Measurements from ENCODE around the gene MCC.

MCC gene

DNA sequence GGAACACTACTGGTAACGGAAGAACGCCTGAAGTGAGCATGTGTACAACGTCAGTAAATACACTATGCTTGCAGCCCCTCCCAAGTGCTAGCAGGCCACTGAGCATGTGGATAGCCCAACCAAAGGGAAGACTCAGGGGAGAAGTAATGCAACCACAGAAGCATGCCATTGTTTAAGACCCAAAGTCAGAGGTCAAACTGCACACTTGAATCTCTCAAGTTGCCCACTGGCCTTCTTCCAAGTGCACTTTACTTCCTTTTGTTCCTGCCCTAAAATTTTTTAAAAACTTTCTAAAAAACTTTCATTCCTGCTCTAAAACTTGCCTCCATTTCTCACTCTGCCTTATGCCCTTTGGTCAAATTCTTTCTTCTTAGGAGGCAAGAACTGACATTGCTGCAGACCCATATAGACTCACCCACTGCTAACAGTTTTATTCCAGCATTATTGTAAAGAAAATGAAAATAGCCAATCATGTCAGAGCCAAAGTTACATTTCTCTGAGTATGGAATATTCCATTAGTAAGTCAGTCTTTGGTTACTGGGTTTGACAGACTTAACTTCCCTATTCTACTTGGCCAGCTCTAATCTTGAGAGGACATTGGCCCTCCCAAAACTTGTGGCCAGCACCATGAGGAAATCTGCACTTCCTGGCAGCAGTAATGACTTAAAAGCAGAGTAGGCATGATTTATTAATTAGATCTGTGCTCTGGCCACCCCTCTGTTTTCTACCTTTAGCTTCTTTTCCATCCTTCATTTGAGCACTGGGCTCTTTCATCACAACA lies 130.4 kb downstream of the MCC start:
- no peaks in the 10 kb centered on the region for H3K4me1 Mint-ChIP-seq
- peaks cover 0 to 1% of the 10 kb centered on the region in 2 donors for H3K9me3 Mint-ChIP-seq
- no peak overlapping the region for H3K27ac Mint-ChIP-seq
- no peak for DNase-seq
- H3K27me3 Mint-ChIP-seq: peaks cover 0 to 13% of the 10 kb centered on the region in 2 donors
- no peak overlapping the region for H3K4me3 Mint-ChIP-seq
- no peaks in the 10 kb centered on the region for H3K36me3 Mint-ChIP-seq
- no peak for ATAC-seq (replicated peaks)

- Mint-ChIP-seq H3K4me3 (no peak overlapping the region), H3K36me3 (no peaks in the 10 kb centered on the region), H3K9me3 (no peaks in the 10 kb centered on the region), H3K4me1 (no peaks in the 10 kb centered on the region), H3K27ac (no peak overlapping the region), H3K27me3 (peaks cover 0 to 19% of the 10 kb centered on the region in 2 donors)
- DNase-seq (no peak), ATAC-seq (replicated peaks) (no peak)
Measured at GRCh38 chr5:113356487-113356886, 131.8 kb downstream of the MCC start.

DNA sequence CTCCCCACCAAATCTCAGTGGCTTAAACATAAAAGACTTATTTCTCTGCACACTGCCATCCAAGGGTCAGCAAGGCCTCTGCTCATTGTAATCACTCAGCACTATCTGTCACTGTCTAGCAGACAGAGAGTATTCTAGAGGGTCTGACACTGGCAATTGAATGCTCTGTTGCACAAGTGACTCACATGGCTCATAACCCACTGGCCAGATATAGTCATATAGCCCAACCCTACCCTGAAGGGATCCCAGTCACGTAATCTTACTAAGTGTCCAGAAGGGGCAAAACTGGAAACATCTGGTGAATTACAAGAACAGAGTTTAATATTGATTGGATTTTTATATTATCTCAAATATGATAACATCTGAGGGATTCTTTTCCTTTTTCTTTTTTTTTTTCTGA lies 134.2 kb downstream of the MCC start:
- H3K27ac Mint-ChIP-seq: no peak overlapping the region
- ATAC-seq (replicated peaks): peak in 1 of 2 donors; percentile 20
- no peaks in the 10 kb centered on the region for H3K36me3 Mint-ChIP-seq
- H3K4me3 Mint-ChIP-seq: no peak overlapping the region
- H3K4me1 Mint-ChIP-seq: no peaks in the 10 kb centered on the region
- peaks cover 0 to under 1% of the 10 kb centered on the region in 2 donors for H3K9me3 Mint-ChIP-seq
- H3K27me3 Mint-ChIP-seq: peaks cover 4 to 26% of the 10 kb centered on the region in 2 donors
- no peak for DNase-seq

DNA sequence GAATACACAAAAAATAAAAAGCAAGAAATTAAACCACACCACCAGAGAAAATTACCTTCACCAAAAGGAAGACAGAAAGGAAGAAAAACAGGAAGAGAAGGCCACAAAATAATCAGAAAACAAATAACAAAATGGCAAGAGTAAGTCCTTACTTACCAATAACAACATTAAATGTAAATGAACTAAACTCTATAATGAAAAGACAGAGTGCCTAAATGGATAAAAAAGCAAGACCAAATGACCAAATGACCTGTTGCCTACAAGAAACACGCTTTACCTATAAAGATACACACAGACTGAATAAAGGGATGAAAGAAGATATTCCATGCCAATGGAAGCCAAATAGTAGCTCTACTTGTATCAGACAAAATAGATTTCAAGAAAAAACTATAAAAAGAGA lies 140.7 kb downstream of the MCC start:
- Mint-ChIP-seq H3K4me3 (no peak overlapping the region), H3K36me3 (no peaks in the 10 kb centered on the region), H3K4me1 (no peaks in the 10 kb centered on the region), H3K27me3 (peaks cover 42 to 74% of the 10 kb centered on the region in 2 donors), H3K27ac (no peak overlapping the region), H3K9me3 (peaks cover 6 to 8% of the 10 kb centered on the region in 2 donors)
- ATAC-seq (replicated peaks) (no peak), DNase-seq (no peak)

DNA sequence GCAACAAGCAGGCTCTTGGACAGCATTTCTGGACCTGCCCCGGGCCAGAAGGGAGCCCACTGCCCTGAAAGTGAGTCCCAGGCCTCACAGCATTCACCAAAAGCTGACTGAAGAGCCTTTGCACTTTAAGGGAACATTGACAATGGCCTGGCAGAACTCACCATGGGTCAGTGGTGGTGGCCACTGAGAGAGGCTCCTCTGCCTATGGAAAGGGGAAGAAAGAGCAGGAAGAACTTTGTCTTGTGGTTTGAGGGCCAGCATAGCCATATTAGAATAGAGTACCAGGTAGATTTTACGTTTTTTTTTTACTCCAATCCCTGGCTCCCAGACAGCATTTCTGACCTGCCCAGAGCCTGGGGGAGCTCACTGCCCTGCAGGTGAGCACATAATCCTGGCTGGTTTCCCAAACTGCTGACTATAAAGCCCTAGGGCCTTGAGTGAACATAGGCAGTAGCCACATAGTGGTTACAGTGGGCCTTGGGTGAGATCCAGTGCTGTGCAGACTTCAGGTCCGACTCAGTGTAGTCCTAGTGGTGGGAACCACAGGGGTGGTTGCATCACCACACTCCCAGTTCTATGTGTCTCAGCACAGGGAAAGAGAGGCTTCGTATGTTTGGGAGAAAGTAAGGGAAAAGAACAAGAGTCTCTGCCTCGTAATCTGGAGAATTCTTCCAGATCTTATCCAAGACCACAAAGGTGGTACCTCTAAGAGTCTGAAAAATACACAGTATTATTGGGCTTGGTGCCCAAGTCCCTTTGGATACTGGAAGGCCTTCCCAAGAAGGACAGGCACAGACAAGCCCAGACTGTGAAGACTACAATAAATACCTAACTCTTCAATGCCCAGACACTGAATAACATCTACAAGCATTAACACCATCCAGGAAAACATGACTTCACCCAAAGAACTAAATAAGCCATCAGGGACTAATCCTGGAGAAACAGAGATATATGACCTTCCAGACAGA lies 143.0 kb downstream of the MCC start:
- DNase-seq (no peak), ATAC-seq (replicated peaks) (no peak)
- Mint-ChIP-seq H3K4me3 (no peak overlapping the region), H3K9me3 (peaks cover 6 to 8% of the 10 kb centered on the region in 2 donors), H3K27ac (no peak overlapping the region), H3K27me3 (peaks cover 42 to 76% of the 10 kb centered on the region in 2 donors), H3K4me1 (no peaks in the 10 kb centered on the region), H3K36me3 (no peaks in the 10 kb centered on the region)

DNA sequence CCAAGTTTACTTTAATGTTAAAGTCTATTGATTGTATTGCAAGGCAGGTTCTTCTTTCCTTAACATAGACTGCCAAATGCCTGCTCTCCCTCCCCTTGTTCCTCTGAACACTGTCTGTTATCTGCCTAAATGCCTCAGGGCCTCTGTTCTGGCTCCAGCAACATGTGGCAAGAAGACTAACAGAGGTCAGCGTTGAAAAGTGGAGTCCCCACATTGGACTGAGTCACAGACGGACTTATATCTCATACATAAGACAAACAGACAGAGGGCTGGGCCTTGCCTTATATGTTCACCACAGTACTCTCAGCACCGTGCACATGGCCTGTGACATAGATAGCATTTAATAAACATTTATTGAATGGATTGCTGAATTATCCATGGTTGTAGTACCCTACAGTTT lies 144.9 kb downstream of the MCC start:
- Mint-ChIP-seq H3K4me3 (no peak overlapping the region), H3K9me3 (peaks cover 5 to 6% of the 10 kb centered on the region in 2 donors), H3K27ac (no peak overlapping the region), H3K4me1 (no peaks in the 10 kb centered on the region), H3K36me3 (no peaks in the 10 kb centered on the region), H3K27me3 (peaks cover 41 to 68% of the 10 kb centered on the region in 2 donors)
- DNase-seq (no peak), ATAC-seq (replicated peaks) (no peak)

GRCh38 chr5:113340537-113340936 lies 147.7 kb downstream of the MCC start:
- Mint-ChIP-seq H3K27ac (no peak overlapping the region), H3K4me3 (no peak overlapping the region), H3K36me3 (no peaks in the 10 kb centered on the region), H3K4me1 (no peaks in the 10 kb centered on the region), H3K27me3 (peaks cover 37 to 60% of the 10 kb centered on the region in 2 donors), H3K9me3 (peaks cover 0 to 2% of the 10 kb centered on the region in 2 donors)
- no peak for ATAC-seq (replicated peaks)
- no peak for DNase-seq

- peaks cover 23 to 41% of the 10 kb centered on the region in 2 donors for H3K27me3 Mint-ChIP-seq
- H3K9me3 Mint-ChIP-seq: no peaks in the 10 kb centered on the region
Measured at GRCh38 chr5:113338628-113339027, 149.6 kb downstream of the MCC start.

DNA sequence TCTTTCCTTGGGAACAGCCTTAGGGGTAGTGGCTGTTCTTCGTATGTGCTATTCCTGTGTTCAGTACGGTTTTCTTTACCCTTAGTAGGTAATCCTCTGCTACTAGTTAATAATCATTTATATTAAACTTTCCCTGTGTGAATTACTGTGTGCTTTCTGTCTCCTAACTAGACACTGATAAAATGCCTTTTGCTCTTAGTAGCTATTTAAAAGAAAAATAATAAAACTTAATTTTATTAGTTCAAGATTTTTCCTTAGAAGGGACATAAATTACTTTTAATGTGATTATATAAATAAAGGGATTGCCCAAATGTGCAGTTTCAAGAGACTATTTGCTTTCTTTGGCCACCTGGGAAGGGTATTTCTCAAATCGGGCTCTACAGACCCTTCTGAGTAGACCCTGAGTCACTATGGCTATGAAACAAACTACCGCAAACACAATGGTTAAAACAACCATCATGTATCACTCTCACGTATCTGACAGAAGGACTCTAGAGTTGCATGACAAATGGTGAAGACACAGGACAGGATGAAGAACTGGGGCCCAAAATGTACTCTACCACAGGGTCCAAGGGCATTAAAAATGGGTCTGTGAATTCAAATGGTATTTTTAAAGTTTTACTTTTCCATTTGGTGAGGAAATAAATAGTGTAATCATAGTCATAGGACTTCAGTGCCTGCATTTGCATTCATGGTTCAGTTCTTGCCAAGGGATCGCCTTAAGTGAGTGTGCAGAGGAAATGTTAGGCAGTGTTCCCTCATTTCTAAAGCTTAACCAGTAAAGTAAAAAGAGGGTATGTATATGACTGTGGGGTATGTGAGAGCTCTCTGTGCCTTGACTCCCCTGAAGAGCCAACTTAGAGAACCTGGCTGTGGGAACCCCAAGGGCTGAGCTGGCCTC lies 150.5 kb downstream of the MCC start:
- H3K27me3 Mint-ChIP-seq: peaks cover 23 to 35% of the 10 kb centered on the region in 2 donors
- H3K36me3 Mint-ChIP-seq: no peaks in the 10 kb centered on the region
- H3K9me3 Mint-ChIP-seq: no peaks in the 10 kb centered on the region
- DNase-seq (no peak), ATAC-seq (replicated peaks) (no peak)
- H3K4me3 Mint-ChIP-seq: no peak overlapping the region
- no peaks in the 10 kb centered on the region for H3K4me1 Mint-ChIP-seq
- H3K27ac Mint-ChIP-seq: no peak overlapping the region

More at GRCh38 chr5:113338628-113339027, 149.6 kb downstream of the MCC start:
- H3K4me3 Mint-ChIP-seq: no peak overlapping the region
- no peaks in the 10 kb centered on the region for H3K4me1 Mint-ChIP-seq
- DNase-seq (no peak), ATAC-seq (replicated peaks) (no peak)
- H3K36me3 Mint-ChIP-seq: no peaks in the 10 kb centered on the region
- H3K27ac Mint-ChIP-seq: no peak overlapping the region

DNA sequence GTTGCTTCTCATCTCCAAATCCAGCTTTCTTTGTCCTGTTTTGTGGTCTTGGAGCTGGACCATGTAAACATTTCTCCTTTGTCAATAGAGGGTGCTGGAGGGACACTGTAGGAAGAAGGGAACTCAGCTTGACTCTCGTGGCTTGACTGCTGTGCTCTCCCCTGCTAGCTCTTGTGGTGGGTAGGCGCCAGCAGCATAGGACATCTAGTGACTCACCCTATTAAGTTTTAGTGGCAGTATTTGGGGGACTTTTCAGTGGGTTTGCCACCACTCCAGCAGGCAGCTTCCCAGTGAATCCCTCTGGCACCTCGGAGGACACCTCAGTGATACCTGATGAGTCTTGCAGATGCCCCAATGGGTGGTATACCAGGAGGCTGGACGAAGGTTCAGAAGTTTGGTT lies 151.3 kb downstream of the MCC start:
- ATAC-seq (replicated peaks) (peak in 1 of 2 donors; percentile 31), DNase-seq (no peak)
- H3K4me1 Mint-ChIP-seq: no peaks in the 10 kb centered on the region
- H3K27me3 Mint-ChIP-seq: peaks cover 23 to 37% of the 10 kb centered on the region in 2 donors
- H3K27ac Mint-ChIP-seq: no peak overlapping the region
- H3K9me3 Mint-ChIP-seq: no peaks in the 10 kb centered on the region
- no peaks in the 10 kb centered on the region for H3K36me3 Mint-ChIP-seq
- no peak overlapping the region for H3K4me3 Mint-ChIP-seq

GRCh38 chr5:113333411-113333810 lies 154.8 kb downstream of the MCC start:
- Mint-ChIP-seq H3K27ac (no peak overlapping the region), H3K36me3 (no peaks in the 10 kb centered on the region), H3K27me3 (peaks cover 27 to 41% of the 10 kb centered on the region in 2 donors), H3K4me3 (no peak overlapping the region), H3K9me3 (no peaks in the 10 kb centered on the region), H3K4me1 (peaks cover 0 to 11% of the 10 kb centered on the region in 2 donors)
- ATAC-seq (replicated peaks) (no peak), DNase-seq (no peak)

DNA sequence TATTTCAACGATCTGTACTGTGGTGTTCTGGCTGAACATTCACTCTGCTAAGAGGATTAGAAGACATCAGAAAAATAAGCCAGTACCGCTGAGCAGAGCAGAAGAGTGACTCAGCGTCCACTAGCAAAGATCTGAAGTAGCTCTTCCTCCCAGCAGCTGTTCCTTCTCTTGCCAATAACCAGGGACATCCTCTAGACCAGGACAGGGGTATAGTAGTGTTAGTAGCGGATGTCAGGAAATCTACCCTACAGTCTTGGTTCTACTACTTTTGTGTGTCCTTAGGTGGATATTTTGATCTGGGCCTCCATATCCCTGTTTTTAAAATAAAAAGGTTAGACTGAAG lies 157.1 kb downstream of the MCC start:
- H3K36me3 Mint-ChIP-seq: no peaks in the 10 kb centered on the region
- no peak overlapping the region for H3K27ac Mint-ChIP-seq
- peaks cover 19 to 35% of the 10 kb centered on the region in 2 donors for H3K27me3 Mint-ChIP-seq
- H3K9me3 Mint-ChIP-seq: no peaks in the 10 kb centered on the region
- H3K4me3 Mint-ChIP-seq: no peak overlapping the region
- H3K4me1 Mint-ChIP-seq: peaks cover 0 to 11% of the 10 kb centered on the region in 2 donors
- ATAC-seq (replicated peaks): no peak
- no peak for DNase-seq

- Mint-ChIP-seq H3K27ac (no peak overlapping the region), H3K36me3 (no peaks in the 10 kb centered on the region)
- DNase-seq: no peak
Measured at GRCh38 chr5:113330533-113331208, 157.6 kb downstream of the MCC start.

More at GRCh38 chr5:113330533-113331208, 157.6 kb downstream of the MCC start:
- ATAC-seq (replicated peaks): peak; percentile 65 to 84
- no peaks in the 10 kb centered on the region for H3K9me3 Mint-ChIP-seq
- H3K4me1 Mint-ChIP-seq: peaks cover 0 to 11% of the 10 kb centered on the region in 2 donors
- H3K4me3 Mint-ChIP-seq: no peak overlapping the region
- H3K27me3 Mint-ChIP-seq: peaks cover 14 to 33% of the 10 kb centered on the region in 2 donors

Data from stimulated activated naive B cell treated with anti-CD40 and anti-IgM and Interleukin-4, amounts not matched to agents 10 μg/mL and 1 μg/mL and 100 μg/mL, for 72 hours (primary cell).